SK-N-MC (cell line): ENCODE data around the gene TRNP1.

Experiments
- DNase-seq: peaks from one replicate; pipeline ENCODE4 v3.0.0-alpha.2; 2011; ENCODE audit warnings: low read depth, low spot score
- H3K27ac ChIP-seq: fragments of 200-600 bp; sonication (generic); 2 replicates; pipeline ENCODE4 v1.5.1; 2016; ENCODE audit warnings: mixed run types
- H3K36me3 ChIP-seq: fragments of 200-600 bp; sonication (generic); 2 replicates; pipeline ENCODE4 v1.6.1; 2017; ENCODE audit warnings: antibody characterized with exemption, low read length, mixed read lengths; ENCODE audit not compliant: insufficient read depth
- H3K4me3 ChIP-seq: fragments of 200-600 bp; sonication (generic); 2 replicates; pipeline ENCODE4 v1.5.1; 2016
- H3K9ac ChIP-seq: fragments of 200-600 bp; sonication (generic); 2 replicates; pipeline ENCODE4 v1.8.0; 2017; ENCODE audit warnings: mixed run types, mixed read lengths; ENCODE audit not compliant: insufficient read length
- H3K9me3 ChIP-seq: fragments of 200-600 bp; sonication (generic); 2 replicates; pipeline ENCODE4 v1.6.1; 2017; ENCODE audit warnings: low read depth, mild to moderate bottlenecking, antibody characterized with exemption, low read length, moderate library complexity, mixed read lengths
- EZH2 ChIP-seq: fragments of 200-600 bp; sonication (generic); IDR thresholded peaks from one replicate; pipeline ENCODE4 v1.6.1; 2017; ENCODE audit warnings: antibody characterized with exemption
- FOXP2 ChIP-seq: optimal IDR thresholded peaks from 2 replicates; pipeline ENCODE3; 2011; ENCODE audit warnings: mild to moderate bottlenecking, moderate library complexity; ENCODE audit not compliant: insufficient read depth; ENCODE audit errors: extremely low read length, control extremely low read depth
- POLR2AphosphoS5 ChIP-seq: IDR thresholded peaks from 2 replicates; pipeline ENCODE4 v1.6.1; 2012; ENCODE audit warnings: mild to moderate bottlenecking, low read depth, low read length, borderline replicate concordance

Gene TRNP1

GRCh38 chr1:26965213-26965612 is 28.3 kb upstream of the TRNP1 start:
- TF ChIP-seq FOXP2: no peak
- TF ChIP-seq EZH2: no peak
- TF ChIP-seq POLR2AphosphoS5: no peak
- Histone ChIP-seq H3K36me3 (no peaks in the 10 kb centered on the region), H3K4me3 (no peak overlapping the region), H3K27ac (no peak overlapping the region), H3K9ac (no peak overlapping the region), H3K9me3 (no peaks in the 10 kb centered on the region)
- DNase-seq: no peak

- no peaks in the 10 kb centered on the region for H3K9me3 ChIP-seq
- H3K4me3 ChIP-seq: no peak overlapping the region
- H3K9ac ChIP-seq: no peak overlapping the region
- H3K36me3 ChIP-seq: no peaks in the 10 kb centered on the region
- H3K27ac ChIP-seq: no peak overlapping the region
- TF ChIP-seq POLR2AphosphoS5: no peak
- TF ChIP-seq EZH2: no peak
- no peak for TF ChIP-seq FOXP2
- no peak for DNase-seq
Measured at GRCh38 chr1:26965628-26966027, 27.9 kb upstream of the TRNP1 start.

GRCh38 chr1:26970810-26971209 is 22.7 kb upstream of the TRNP1 start:
- Histone ChIP-seq H3K27ac (no peak overlapping the region), H3K36me3 (no peaks in the 10 kb centered on the region), H3K4me3 (no peak overlapping the region), H3K9ac (no peak overlapping the region), H3K9me3 (no peaks in the 10 kb centered on the region)
- no peak for DNase-seq
- TF ChIP-seq FOXP2 (no peak), EZH2 (no peak), POLR2AphosphoS5 (no peak)

DNA sequence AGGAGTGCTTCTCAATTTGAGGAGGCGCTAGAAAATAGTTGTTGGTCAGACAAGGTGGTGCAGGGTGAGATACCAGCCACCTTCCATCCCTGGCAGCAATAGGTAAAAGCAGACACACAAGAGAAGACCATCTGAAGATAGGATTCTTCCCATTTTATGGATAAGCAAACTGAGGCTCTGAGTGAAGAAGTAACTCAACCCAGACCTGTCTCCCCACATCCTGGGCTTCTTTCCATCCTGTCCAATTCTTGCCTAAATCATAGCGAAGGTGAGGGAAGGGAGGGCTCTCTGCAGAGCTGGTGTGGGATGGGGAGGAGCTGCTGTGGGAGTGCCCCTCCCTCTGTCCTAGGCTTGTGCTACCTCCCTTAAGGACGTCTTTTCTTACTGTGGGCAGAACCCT is 21.9 kb upstream of the TRNP1 start:
- TF ChIP-seq POLR2AphosphoS5 (no peak), EZH2 (no peak), FOXP2 (no peak)
- Histone ChIP-seq H3K4me3 (no peak overlapping the region), H3K9me3 (no peaks in the 10 kb centered on the region), H3K27ac (no peak overlapping the region), H3K36me3 (no peaks in the 10 kb centered on the region), H3K9ac (no peak overlapping the region)
- no peak for DNase-seq

- TF ChIP-seq EZH2 (no peak), FOXP2 (no peak), POLR2AphosphoS5 (no peak)
- Histone ChIP-seq H3K4me3 (no peak overlapping the region), H3K9ac (no peak overlapping the region), H3K9me3 (no peaks in the 10 kb centered on the region), H3K36me3 (no peaks in the 10 kb centered on the region), H3K27ac (no peak overlapping the region)
- no peak for DNase-seq
Measured at GRCh38 chr1:26972390-26972789, 21.1 kb upstream of the TRNP1 start.

DNA sequence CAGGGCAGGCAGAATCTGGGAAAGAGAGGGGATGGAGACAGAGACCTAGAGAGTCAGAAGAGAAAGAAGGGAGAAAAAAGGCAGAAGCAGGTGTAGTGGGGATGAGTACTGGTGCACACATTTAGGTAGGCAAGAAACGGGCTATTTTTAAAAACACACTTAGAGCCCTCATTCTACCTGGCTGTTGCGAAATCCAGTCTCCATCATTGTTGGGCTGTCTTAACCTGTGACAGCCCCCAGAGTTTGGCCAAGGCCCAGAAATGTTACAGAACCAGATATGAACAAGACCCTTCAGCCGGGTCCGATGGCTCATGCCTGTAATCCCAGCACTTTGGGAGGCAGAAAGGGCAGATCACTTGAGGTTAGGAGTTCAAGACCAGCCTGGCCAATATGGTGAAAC is 20.7 kb upstream of the TRNP1 start:
- Histone ChIP-seq H3K27ac (no peak overlapping the region), H3K9me3 (no peaks in the 10 kb centered on the region), H3K9ac (no peak overlapping the region), H3K4me3 (no peak overlapping the region), H3K36me3 (no peaks in the 10 kb centered on the region)
- no peak for TF ChIP-seq EZH2
- no peak for TF ChIP-seq FOXP2
- TF ChIP-seq POLR2AphosphoS5: no peak
- DNase-seq: no peak

- no peak overlapping the region for H3K27ac ChIP-seq
- no peaks in the 10 kb centered on the region for H3K9me3 ChIP-seq
- H3K9ac ChIP-seq: no peak overlapping the region
- H3K4me3 ChIP-seq: no peak overlapping the region
- no peaks in the 10 kb centered on the region for H3K36me3 ChIP-seq
- TF ChIP-seq EZH2 (no peak), POLR2AphosphoS5 (no peak), FOXP2 (no peak)
- no peak for DNase-seq
Measured at GRCh38 chr1:26976621-26977510, 16.6 kb upstream of the TRNP1 start.

DNA sequence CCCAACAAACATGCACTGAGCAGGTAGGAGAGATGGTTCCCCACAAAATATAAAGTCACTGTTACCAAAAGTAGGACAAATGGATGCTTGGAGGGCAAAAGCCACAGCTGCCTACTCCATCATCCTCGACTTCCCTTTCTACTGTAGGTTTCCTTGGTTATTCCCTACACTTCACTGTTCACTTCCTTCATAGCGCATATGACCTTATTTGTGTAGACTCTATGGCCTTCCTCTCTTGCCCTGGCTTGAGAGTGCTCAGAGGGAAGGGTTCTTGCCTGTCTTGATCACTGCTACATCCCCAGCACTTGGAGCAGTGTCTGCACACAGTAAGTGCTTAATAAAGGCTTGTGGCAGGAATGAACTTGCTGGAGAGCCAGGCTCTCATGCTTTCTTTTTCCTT is 14.6 kb upstream of the TRNP1 start:
- DNase-seq: no peak
- Histone ChIP-seq H3K36me3 (no peaks in the 10 kb centered on the region), H3K4me3 (no peak overlapping the region), H3K9me3 (no peaks in the 10 kb centered on the region), H3K9ac (no peak overlapping the region), H3K27ac (no peak overlapping the region)
- TF ChIP-seq FOXP2 (no peak), EZH2 (no peak), POLR2AphosphoS5 (no peak)
